Activated CD8-positive, alpha-beta memory T cell treated with anti-CD3 and anti-CD28 coated beads, Interleukin-2, amount 50 U/mL, for 1 hour (primary cell): Measurements from ENCODE around the gene SPATS2L.

Experiments
- DNase-seq: peaks from one replicate; pipeline ENCODE4 v3.0.0-alpha.2; 2020; ENCODE audit errors: extremely low read depth

SPATS2L gene

GRCh38 chr2:200296118-200296517 lies 10.4 kb upstream of the SPATS2L start:
- no peak for DNase-seq

GRCh38 chr2:200297100-200297499 lies 9.4 kb upstream of the SPATS2L start:
- no peak for DNase-seq

- no peak for DNase-seq
Measured at GRCh38 chr2:200297989-200298388, 8.5 kb upstream of the SPATS2L start.

GRCh38 chr2:200298816-200299215 lies 7.7 kb upstream of the SPATS2L start:
- no peak for DNase-seq

- no peak for DNase-seq
Measured at GRCh38 chr2:200300065-200300464, 6.4 kb upstream of the SPATS2L start.

GRCh38 chr2:200300638-200301314 lies 5.7 kb upstream of the SPATS2L start:
- DNase-seq, result no peak

- no peak for DNase-seq
Measured at GRCh38 chr2:200301953-200302858, 4.3 kb upstream of the SPATS2L start.

- no peak for DNase-seq
Measured at GRCh38 chr2:200302940-200303727, 3.4 kb upstream of the SPATS2L start.

GRCh38 chr2:200305797-200306195 lies 697 bp upstream of the SPATS2L start:
- DNase-seq, result no peak

GRCh38 chr2:200306931-200307723 lies 634 bp downstream of the SPATS2L start:
- DNase-seq, result no peak

- no peak for DNase-seq
Measured at GRCh38 chr2:200307724-200308545, 1.4 kb downstream of the SPATS2L start.

- DNase-seq, result no peak
Measured at GRCh38 chr2:200308546-200309295, 2.2 kb downstream of the SPATS2L start.

GRCh38 chr2:200309296-200310049 lies 3.0 kb downstream of the SPATS2L start:
- no peak for DNase-seq

GRCh38 chr2:200310545-200310971 lies 4.1 kb downstream of the SPATS2L start:
- no peak for DNase-seq

GRCh38 chr2:200311139-200311538 lies 4.6 kb downstream of the SPATS2L start:
- no peak for DNase-seq

- no peak for DNase-seq
Measured at GRCh38 chr2:200314976-200315567, 8.6 kb downstream of the SPATS2L start.

- DNase-seq, result no peak
Measured at GRCh38 chr2:200317975-200318374, 11.5 kb downstream of the SPATS2L start.

GRCh38 chr2:200318940-200319435 lies 12.5 kb downstream of the SPATS2L start:
- no peak for DNase-seq
